Adrenal gland (tissue), 12 donors: ENCODE data around the gene KCTD5. TPM values are rescaled to one million over a fixed set of nuclear protein-coding genes. Genes with fewer than 3 reads are reported as not detected.
"Not testable (repeated sequence)": the region's sequence is repeated elsewhere in the genome, so short reads cannot be mapped to it uniquely, and the experiment has no call there.

Experiments
- DNase-seq, 7 donors: peaks; one replicate each; pipeline ENCODE4 v3.0.0-alpha.2; 2019 to 2020
- H3K27ac ChIP-seq, 5 donors: fragments of 200-600 bp; sonication (generic) in 4 of 5; 1 replicate in 3 of 5; 2 replicates in 2 of 5; pipeline versions ENCODE4 v1.5.1 to v1.8.0; 2016 to 2020; ENCODE audit warnings: mild to moderate bottlenecking in 1 of 5
- H3K27me3 ChIP-seq: fragments of 200-600 bp; 2 replicates; pipeline ENCODE4 v1.8.0; 2021
- H3K36me3 ChIP-seq, 2 donors: fragments of 200-600 bp; replicated peaks in 1 of 2; 1 replicate in 1 of 2; 2 replicates in 1 of 2; pipeline versions ENCODE4 v1.5.1 to v1.8.0; 2018 to 2022
- H3K4me1 ChIP-seq, 2 donors: fragments of 200-600 bp; replicated peaks in 1 of 2; 1 replicate in 1 of 2; 2 replicates in 1 of 2; pipeline versions ENCODE4 v1.5.1 to v1.8.0; 2018 to 2021
- H3K4me3 ChIP-seq, 4 donors: fragments of 200-600 bp; sonication (generic) in 3 of 4; one replicate each; pipeline ENCODE4 v1.5.1; 2016 to 2018
- H3K9me3 ChIP-seq, 3 donors: fragments of 200-600 bp; sonication (generic) in 1 of 3; replicated peaks in 1 of 3; 1 replicate in 2 of 3; 2 replicates in 1 of 3; pipeline versions ENCODE4 v1.5.1 to v1.8.0; 2016 to 2021
- CTCF ChIP-seq, 6 experiments: fragments of 450-650 bp in 4 of 6; fragments of 200-600 bp in 2 of 6; sonication (generic) in 1 of 6; IDR thresholded peaks; 1 replicate in 5 of 6; 2 replicates in 1 of 6; pipeline versions ENCODE4 v1.5.1 to v1.8.0; 2016 to 2021; ENCODE audit warnings: antibody characterized with exemption in 6 of 6, mild to moderate bottlenecking in 2 of 6, moderate library complexity in 1 of 6
- POLR2A ChIP-seq, 2 donors: fragments of 450-650 bp; IDR thresholded peaks; one replicate each; pipeline ENCODE4 v1.6.1; 2017; ENCODE audit warnings: antibody characterized with exemption in 2 of 2, mild to moderate bottlenecking in 2 of 2, moderate library complexity in 1 of 2
- WGBS, 4 donors: extraction: QIAGEN DNeasy Blood & Tissue Kit in 2 of 4; methylation state at CpG; one replicate each; pipeline versions ENCODE4 v1.1.5 to v1.1.7; 2013 to 2017; 5-methylcytosine and 5-hydroxymethylcytosine counted together
- intact Hi-C, 2 donors: fragments of 100-400 bp; cut with DNase I; formaldehyde crosslinking; loops; one replicate each; pipeline versions ENCODE4 v1.14.1 to v1.15.0; 2022 to 2023
- polyA plus RNA-seq, 3 donors: library from polyadenylated mRNA; stranded (reverse); fragments of 200-250 nt in 2 of 3; fragments of 350-450 nt in 1 of 3; fragmentation: Illumina TruSeq in 1 of 3; extraction: RNeasy Lipid Tissue Mini Kit (QIAGEN cat#74804) in 1 of 3; gene quantifications; one replicate each; pipeline ENCODE4 v1.2.3, GENCODE V29; 2013 to 2014
- total RNA-seq, 9 donors: library from RNA; depleted of rRNA in 4 of 9; stranded (reverse); fragments of >200 nt in 4 of 9; fragments of 120-200 nt in 1 of 9; fragmentation: NEBNext Ultra II Directional in 1 of 9; extraction: Animal tissue kit (Norgen Biotek cat#: 25700) in 1 of 9; gene quantifications; one replicate each; pipeline versions ENCODE4 v1.1.0 to v1.2.4, GENCODE V29; 2013 to 2023
- donor health status: healthy with polysubstance abuse.
- donor health status: Bipolar disorder and iron deficiency.
- donor health status: DM: yes; HTN: yes; CAD: no.
- donor health status: DM: no; HTN: no; CAD: no.
- donor health status: DM: no; HTN: no; CAD: no.
- donor health status: DM: yes; HTN: yes; CAD: no.

The KCTD5 gene
- total and polyA plus RNA-seq, 12 donors: 11.0 to 81.5 (median 18.7) TPM

- DNase-seq: peak in 2 of 7 donors; percentile 51 to 54
- TF ChIP-seq POLR2A (IDR thresholded peaks at IDR 0.05) (no peak), CTCF (IDR thresholded peaks at IDR 0.05) (no peak)
- Histone ChIP-seq H3K4me1 (peaks cover 11 to 13% of the 10 kb centered on the region in 2 donors), H3K36me3 (no peaks in the 10 kb centered on the region), H3K4me3 (no peak overlapping the region), H3K27ac (peak overlapping the region in 1 of 5 donors; percentile 63), H3K9me3 (no peaks in the 10 kb centered on the region), H3K27me3 (no peaks in the 10 kb centered on the region)
- intact Hi-C loops: no loop called here
- 70 to 80% (median 77%) methylated on average over 19 to 20 of the region's 20 CpGs for WGBS, 4 donors
These were observed 4.7 kb downstream of the KCTD5 start for GRCh38 chr16:2686912-2687507.

- H3K27ac ChIP-seq: no peak overlapping the region
- intact Hi-C loops: no loop called here
- TF ChIP-seq POLR2A (IDR thresholded peaks at IDR 0.05): no peak
- TF ChIP-seq CTCF (IDR thresholded peaks at IDR 0.05): no peak
- no peaks in the 10 kb centered on the region for H3K9me3 ChIP-seq
- 74 to 84% (median 82%) methylated on average over 15 to 19 of the region's 19 CpGs for WGBS, 4 donors
- H3K36me3 ChIP-seq: no peaks in the 10 kb centered on the region
- H3K27me3 ChIP-seq: no peaks in the 10 kb centered on the region
- H3K4me1 ChIP-seq: peaks cover 18 to 20% of the 10 kb centered on the region in 2 donors
- no peak overlapping the region for H3K4me3 ChIP-seq
- no peak for DNase-seq
These were observed 5.4 kb downstream of the KCTD5 start for GRCh38 chr16:2687531-2688308.

GRCh38 chr16:2689422-2689821 is 7.1 kb downstream of the KCTD5 start:
- H3K9me3 ChIP-seq, intact Hi-C loops, H3K36me3 ChIP-seq, DNase-seq, H3K27ac ChIP-seq, H3K4me3 ChIP-seq, H3K27me3 ChIP-seq: not testable (repeated sequence)
- 45 to 71% (median 58%) methylated on average over 3 to 4 of the region's 13 CpGs for WGBS, 4 donors
- peaks cover 22 to 26% of the 10 kb centered on the region in 2 donors for H3K4me1 ChIP-seq

- Histone ChIP-seq H3K27ac (peak overlapping the region in 1 of 5 donors; percentile 34), H3K4me3 (no peak overlapping the region), H3K4me1 (peaks cover 22 to 26% of the 10 kb centered on the region in 2 donors), H3K9me3 (no peaks in the 10 kb centered on the region), H3K27me3 (no peaks in the 10 kb centered on the region), H3K36me3 (no peaks in the 10 kb centered on the region)
- TF ChIP-seq CTCF (IDR thresholded peaks at IDR 0.05) (no peak), POLR2A (IDR thresholded peaks at IDR 0.05) (no peak)
- WGBS, 4 donors: 83 to 89% (median 84%) methylated on average over 20 to 36 of the region's 36 CpGs
- no peak for DNase-seq
- intact Hi-C loops: no loop called here
These were observed 7.9 kb downstream of the KCTD5 start for GRCh38 chr16:2689968-2690801.
